ENCODE data around the gene PTTG2. TPM values are rescaled to one million over a fixed set of nuclear protein-coding genes. Genes with fewer than 3 reads are reported as not detected.

Gene PTTG2
- polyA plus RNA-seq (2013, experiment 1 of 2), result not detected
- not detected for polyA plus RNA-seq (2013, experiment 2 of 2)

DNA sequence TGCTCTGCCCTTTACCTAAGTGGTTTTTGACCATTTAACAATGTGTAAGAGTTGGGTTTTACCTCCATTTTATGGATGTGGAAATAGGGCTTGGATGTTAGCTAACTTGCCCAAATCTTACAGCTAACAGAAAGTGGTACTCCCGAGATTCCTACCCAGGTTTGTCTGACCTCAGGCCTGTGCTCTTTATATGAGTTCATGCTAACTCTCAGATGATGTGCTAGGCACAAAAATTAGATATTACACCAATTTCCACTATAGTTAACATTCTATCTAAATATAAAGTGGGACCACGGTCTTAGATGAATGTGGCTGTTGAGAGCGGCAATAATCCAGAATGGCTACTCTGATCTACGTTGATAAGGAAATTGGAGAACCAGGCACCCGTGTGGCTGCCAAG is at the start of gene PTTG2:
TSS of gene PTTG2 (plus strand) at position 301 of the 400 bp plus-strand sequence. CDS start at position 338, 37 bp downstream.
- no peak within 1 kb of the TSS for H2BK5ac ChIP-seq (ENCODE audit: low read length)
- no peak within 1 kb of the TSS for H2BK15ac ChIP-seq (ENCODE audit: low read length)
- peaks cover 0 to 2% (median 0%) of the 10 kb centered on the region in 3 experiments for H3K27me3 ChIP-seq (ENCODE audit: control insufficient read depth in 3 of 3, insufficient read depth in 3 of 3, low read depth in 1 of 3, low read length in 3 of 3)
- H3K4ac ChIP-seq (ENCODE audit: low read length), result no peak within 1 kb of the TSS
- DNase-seq (ENCODE audit: low spot score), result no peak
- no peak within 1 kb of the TSS for H3K9ac ChIP-seq (ENCODE audit: low read depth, low read length, poor library complexity)
- no peak within 1 kb of the TSS for H4K8ac ChIP-seq (ENCODE audit: low read depth, low read length)
- H4K91ac ChIP-seq (ENCODE audit: low read depth, low read length, poor library complexity), result no peak within 1 kb of the TSS
- H3K27ac ChIP-seq (replicated peaks; ENCODE audit: low read length), result no peak within 1 kb of the TSS
- no peak within 1 kb of the TSS for H2BK120ac ChIP-seq (ENCODE audit: low read depth, low read length)
- no peak within 1 kb of the TSS for H3K4me2 ChIP-seq (ENCODE audit: insufficient read depth, low read length, poor library complexity, severe bottlenecking)
- H3K36me3 ChIP-seq (replicated peaks in 1 of 2; ENCODE audit: control insufficient read depth in 2 of 2, insufficient read depth in 2 of 2, low read length in 2 of 2), result no peaks in the 10 kb centered on the region
- no peaks in the 10 kb centered on the region for H3K9me3 ChIP-seq (replicated peaks in 1 of 2; ENCODE audit: control insufficient read depth in 2 of 2, insufficient read depth in 1 of 2, low read depth in 1 of 2, low read length in 2 of 2)
- H3K4me3 ChIP-seq (ENCODE audit: low read length in 2 of 2), result no peak within 1 kb of the TSS
- H3K4me1 ChIP-seq (ENCODE audit: control insufficient read depth in 2 of 2, insufficient read depth in 1 of 2, low read depth in 1 of 2, low read length in 2 of 2), result peaks cover 0 to 3% of the 10 kb centered on the region in 2 donors
- H2BK12ac ChIP-seq (ENCODE audit: low read length), result no peak within 1 kb of the TSS
- H3K79me1 ChIP-seq (ENCODE audit: low read depth, low read length), result no peaks in the 10 kb centered on the region
- H3K23ac ChIP-seq (ENCODE audit: low read depth, low read length, poor library complexity), result no peak within 1 kb of the TSS
- no peak within 1 kb of the TSS for H2AK5ac ChIP-seq (ENCODE audit: low read depth, low read length)
- H3K14ac ChIP-seq (ENCODE audit: low read length), result no peak within 1 kb of the TSS
- H2AFZ ChIP-seq (ENCODE audit: low read length), result no peak within 1 kb of the TSS
- no peak within 1 kb of the TSS for H3K18ac ChIP-seq (ENCODE audit: low read length)
- no CpG with 5 or more reads among the region's 5 CpGs for WGBS, 2 donors (ENCODE audit: extremely low coverage in 2 of 2, insufficient read length in 2 of 2, insufficient replicate concordance in 1 of 2)

DNA sequence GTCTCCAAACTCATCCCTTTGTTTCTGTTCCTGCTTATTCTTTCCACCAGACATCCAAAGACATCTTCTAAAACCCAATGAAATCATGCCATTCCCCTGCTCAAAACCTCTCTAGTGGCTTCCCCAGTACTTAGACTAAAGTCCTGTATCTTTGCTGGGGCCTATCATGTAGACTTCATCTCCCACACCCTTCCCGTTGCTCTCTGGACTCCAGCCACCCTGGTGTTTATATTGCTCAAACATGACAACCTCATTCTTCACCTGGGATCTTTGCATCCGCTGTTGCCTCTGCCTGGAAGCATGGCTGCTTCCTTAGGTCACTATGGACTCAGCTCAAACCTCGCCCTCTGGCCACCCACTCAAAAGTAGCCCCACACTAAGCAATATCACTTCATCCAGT is 45.7 kb upstream of the PTTG2 start:
- peaks cover 0 to 6% of the 10 kb centered on the region in 2 donors for H3K4me1 ChIP-seq (ENCODE audit: control insufficient read depth in 2 of 2, insufficient read depth in 1 of 2, low read depth in 1 of 2, low read length in 2 of 2)
- WGBS, 2 donors (ENCODE audit: extremely low coverage in 2 of 2, insufficient read length in 2 of 2, insufficient replicate concordance in 1 of 2), result no CpG with 5 or more reads among the region's 3 CpGs

DNA sequence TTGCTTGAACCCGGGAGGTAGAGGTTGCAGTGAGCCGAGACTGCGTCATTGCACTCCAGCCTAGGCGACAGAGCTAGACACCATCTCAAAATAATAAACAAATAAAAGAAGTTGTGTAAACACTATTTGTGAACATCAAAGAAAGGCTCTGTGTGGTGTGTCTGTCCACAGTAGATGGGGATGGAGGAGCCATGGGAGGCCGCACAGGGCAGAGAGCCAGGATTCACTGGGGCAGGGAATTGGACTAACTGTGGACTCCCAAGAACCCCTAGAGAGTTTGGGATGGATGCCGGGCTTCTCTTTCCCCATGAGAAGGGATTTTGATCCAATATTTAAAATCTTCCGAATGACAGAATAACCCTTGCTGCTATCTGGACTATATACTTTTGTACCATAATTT is 42.8 kb upstream of the PTTG2 start:
- H3K27me3 ChIP-seq (ENCODE audit: control insufficient read depth in 3 of 3, insufficient read depth in 3 of 3, low read depth in 1 of 3, low read length in 3 of 3), result peaks cover 0 to 5% (median 0%) of the 10 kb centered on the region in 3 experiments
- H4K8ac ChIP-seq (ENCODE audit: low read depth, low read length), result no peak overlapping the region
- no peak overlapping the region for H2AK5ac ChIP-seq (ENCODE audit: low read depth, low read length)
- H2AFZ ChIP-seq (ENCODE audit: low read length), result no peak overlapping the region
- no peak overlapping the region for H2BK12ac ChIP-seq (ENCODE audit: low read length)
- H3K14ac ChIP-seq (ENCODE audit: low read length), result no peak overlapping the region
- H3K9ac ChIP-seq (ENCODE audit: low read depth, low read length, poor library complexity), result no peak overlapping the region
- no peak overlapping the region for H3K4me2 ChIP-seq (ENCODE audit: insufficient read depth, low read length, poor library complexity, severe bottlenecking)
- H3K27ac ChIP-seq (replicated peaks; ENCODE audit: low read length), result no peak overlapping the region
- no peak overlapping the region for H3K23ac ChIP-seq (ENCODE audit: low read depth, low read length, poor library complexity)
- no peaks in the 10 kb centered on the region for H3K79me1 ChIP-seq (ENCODE audit: low read depth, low read length)
- no CpG with 5 or more reads among the region's 7 CpGs for WGBS, 2 donors (ENCODE audit: extremely low coverage in 2 of 2, insufficient read length in 2 of 2, insufficient replicate concordance in 1 of 2)
- H3K36me3 ChIP-seq (replicated peaks in 1 of 2; ENCODE audit: control insufficient read depth in 2 of 2, insufficient read depth in 2 of 2, low read length in 2 of 2), result no peaks in the 10 kb centered on the region
- no peaks in the 10 kb centered on the region for H3K4me1 ChIP-seq (ENCODE audit: control insufficient read depth in 2 of 2, insufficient read depth in 1 of 2, low read depth in 1 of 2, low read length in 2 of 2)
- no peak overlapping the region for H3K4ac ChIP-seq (ENCODE audit: low read length)
- H2BK15ac ChIP-seq (ENCODE audit: low read length), result no peak overlapping the region
- H3K9me3 ChIP-seq (replicated peaks in 1 of 2; ENCODE audit: control insufficient read depth in 2 of 2, insufficient read depth in 1 of 2, low read depth in 1 of 2, low read length in 2 of 2), result no peaks in the 10 kb centered on the region
- no peak overlapping the region for H2BK5ac ChIP-seq (ENCODE audit: low read length)
- no peak overlapping the region for H4K91ac ChIP-seq (ENCODE audit: low read depth, low read length, poor library complexity)
- H3K4me3 ChIP-seq (ENCODE audit: low read length in 2 of 2), result no peak overlapping the region
- no peak overlapping the region for H2BK120ac ChIP-seq (ENCODE audit: low read depth, low read length)
- no peak overlapping the region for H3K18ac ChIP-seq (ENCODE audit: low read length)
- DNase-seq (ENCODE audit: low spot score), result no peak

More for the DNA sequence above, 45.7 kb upstream of the PTTG2 start:
- H3K18ac ChIP-seq (ENCODE audit: low read length), result no peak overlapping the region
- DNase-seq (ENCODE audit: low spot score), result no peak
- H3K4me3 ChIP-seq (ENCODE audit: low read length in 2 of 2), result no peak overlapping the region
- no peak overlapping the region for H3K27ac ChIP-seq (replicated peaks; ENCODE audit: low read length)
- H3K36me3 ChIP-seq (replicated peaks in 1 of 2; ENCODE audit: control insufficient read depth in 2 of 2, insufficient read depth in 2 of 2, low read length in 2 of 2), result no peaks in the 10 kb centered on the region
- no peak overlapping the region for H3K14ac ChIP-seq (ENCODE audit: low read length)
- H4K91ac ChIP-seq (ENCODE audit: low read depth, low read length, poor library complexity), result no peak overlapping the region
- H2BK12ac ChIP-seq (ENCODE audit: low read length), result no peak overlapping the region
- no peak overlapping the region for H2AFZ ChIP-seq (ENCODE audit: low read length)
- no peak overlapping the region for H3K9ac ChIP-seq (ENCODE audit: low read depth, low read length, poor library complexity)
- H4K8ac ChIP-seq (ENCODE audit: low read depth, low read length), result no peak overlapping the region
- H2BK15ac ChIP-seq (ENCODE audit: low read length), result no peak overlapping the region
- no peak overlapping the region for H2BK120ac ChIP-seq (ENCODE audit: low read depth, low read length)
- H3K79me1 ChIP-seq (ENCODE audit: low read depth, low read length), result no peaks in the 10 kb centered on the region
- H3K23ac ChIP-seq (ENCODE audit: low read depth, low read length, poor library complexity), result no peak overlapping the region
- no peak overlapping the region for H2AK5ac ChIP-seq (ENCODE audit: low read depth, low read length)
- H3K4me2 ChIP-seq (ENCODE audit: insufficient read depth, low read length, poor library complexity, severe bottlenecking), result no peak overlapping the region
- no peak overlapping the region for H3K4ac ChIP-seq (ENCODE audit: low read length)
- H3K27me3 ChIP-seq (ENCODE audit: control insufficient read depth in 3 of 3, insufficient read depth in 3 of 3, low read depth in 1 of 3, low read length in 3 of 3), result peaks cover 0 to 5% (median 0%) of the 10 kb centered on the region in 3 experiments
- no peaks in the 10 kb centered on the region for H3K9me3 ChIP-seq (replicated peaks in 1 of 2; ENCODE audit: control insufficient read depth in 2 of 2, insufficient read depth in 1 of 2, low read depth in 1 of 2, low read length in 2 of 2)
- no peak overlapping the region for H2BK5ac ChIP-seq (ENCODE audit: low read length)

DNA sequence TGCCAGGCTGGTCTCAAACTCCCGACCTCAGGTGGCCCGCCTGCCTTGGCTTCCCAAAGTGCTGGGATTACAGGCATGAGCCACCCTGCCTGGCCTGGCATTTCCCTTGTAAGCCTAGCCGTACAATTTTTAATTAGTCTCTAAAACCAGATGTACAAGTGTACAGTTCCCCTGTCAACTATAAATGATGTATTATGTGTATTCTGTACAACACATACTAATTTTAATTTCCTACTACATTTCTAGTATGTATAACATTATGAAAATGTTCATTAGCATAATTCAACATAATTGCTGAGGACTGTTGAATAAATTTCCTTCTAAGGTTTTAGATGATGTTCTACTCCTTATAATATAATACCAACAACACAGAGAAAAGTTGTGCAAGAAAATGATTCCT is 41.5 kb upstream of the PTTG2 start:
- no peak overlapping the region for H3K23ac ChIP-seq (ENCODE audit: low read depth, low read length, poor library complexity)
- H3K79me1 ChIP-seq (ENCODE audit: low read depth, low read length), result no peaks in the 10 kb centered on the region
- no peak overlapping the region for H2BK12ac ChIP-seq (ENCODE audit: low read length)
- H3K4me3 ChIP-seq (ENCODE audit: low read length in 2 of 2), result no peak overlapping the region
- H4K91ac ChIP-seq (ENCODE audit: low read depth, low read length, poor library complexity), result no peak overlapping the region
- no peaks in the 10 kb centered on the region for H3K9me3 ChIP-seq (replicated peaks in 1 of 2; ENCODE audit: control insufficient read depth in 2 of 2, insufficient read depth in 1 of 2, low read depth in 1 of 2, low read length in 2 of 2)
- H3K36me3 ChIP-seq (replicated peaks in 1 of 2; ENCODE audit: control insufficient read depth in 2 of 2, insufficient read depth in 2 of 2, low read length in 2 of 2), result no peaks in the 10 kb centered on the region
- no peak overlapping the region for H3K4me2 ChIP-seq (ENCODE audit: insufficient read depth, low read length, poor library complexity, severe bottlenecking)
- no peak overlapping the region for H3K18ac ChIP-seq (ENCODE audit: low read length)
- no peak overlapping the region for H3K4ac ChIP-seq (ENCODE audit: low read length)
- H3K4me1 ChIP-seq (ENCODE audit: control insufficient read depth in 2 of 2, insufficient read depth in 1 of 2, low read depth in 1 of 2, low read length in 2 of 2), result no peaks in the 10 kb centered on the region
- H3K27me3 ChIP-seq (ENCODE audit: control insufficient read depth in 3 of 3, insufficient read depth in 3 of 3, low read depth in 1 of 3, low read length in 3 of 3), result peaks cover 0 to 5% (median 0%) of the 10 kb centered on the region in 3 experiments
- H4K8ac ChIP-seq (ENCODE audit: low read depth, low read length), result no peak overlapping the region
- no peak overlapping the region for H2BK5ac ChIP-seq (ENCODE audit: low read length)
- H2AK5ac ChIP-seq (ENCODE audit: low read depth, low read length), result no peak overlapping the region
- H3K9ac ChIP-seq (ENCODE audit: low read depth, low read length, poor library complexity), result no peak overlapping the region
- no peak overlapping the region for H2BK120ac ChIP-seq (ENCODE audit: low read depth, low read length)
- H2BK15ac ChIP-seq (ENCODE audit: low read length), result no peak overlapping the region
- DNase-seq (ENCODE audit: low spot score), result no peak
- WGBS, 2 donors (ENCODE audit: extremely low coverage in 2 of 2, insufficient read length in 2 of 2, insufficient replicate concordance in 1 of 2), result no CpG with 5 or more reads among the region's 3 CpGs
- H2AFZ ChIP-seq (ENCODE audit: low read length), result no peak overlapping the region
- no peak overlapping the region for H3K14ac ChIP-seq (ENCODE audit: low read length)
- no peak overlapping the region for H3K27ac ChIP-seq (replicated peaks; ENCODE audit: low read length)

Measured in neuronal stem cell (in vitro differentiated cells).